ENCODE results near the gene METAP1D. TPM values are rescaled to one million over a fixed set of nuclear protein-coding genes. Genes with fewer than 3 reads are reported as not detected.
A peak's percentile ranks its signal among the peaks of the same experiment; 100 is the strongest.

The METAP1D gene
- polyA plus RNA-seq, 1 of the 3 experiments (the other 2 are of a cell fraction) = 10.3 TPM

- H3K36me3 ChIP-seq (replicated peaks in 1 of 2; ENCODE audit: control insufficient read depth in 1 of 2, insufficient read depth in 2 of 2, low read length in 1 of 2) = no peaks in the 10 kb centered on the region
- H3K4me1 ChIP-seq (ENCODE audit: control insufficient read depth in 1 of 2, insufficient read depth in 2 of 2, low read depth in 1 of 2, low read length in 1 of 2) = peaks cover 0 to 15% of the 10 kb centered on the region in 2 experiments; a peak in 2 of 4 replicates
- TF ChIP-seq TEAD4 (IDR thresholded peaks at IDR 0.05; ENCODE audit: borderline replicate concordance, insufficient read depth) (no peak), GATA2 (CRISPR knock-in tag; IDR thresholded peaks at IDR 0.05) (no peak), ELF1 (IDR thresholded peaks at IDR 0.05) (no peak), FOSL2 (IDR thresholded peaks at IDR 0.05; ENCODE audit: borderline replicate concordance, low read depth) (no peak), JUND (IDR thresholded peaks at IDR 0.05) (no peak), SMC3 (IDR thresholded peaks at IDR 0.05; ENCODE audit: low read depth, low read length) (no peak)
- TF ChIP-seq, protein P1, sequence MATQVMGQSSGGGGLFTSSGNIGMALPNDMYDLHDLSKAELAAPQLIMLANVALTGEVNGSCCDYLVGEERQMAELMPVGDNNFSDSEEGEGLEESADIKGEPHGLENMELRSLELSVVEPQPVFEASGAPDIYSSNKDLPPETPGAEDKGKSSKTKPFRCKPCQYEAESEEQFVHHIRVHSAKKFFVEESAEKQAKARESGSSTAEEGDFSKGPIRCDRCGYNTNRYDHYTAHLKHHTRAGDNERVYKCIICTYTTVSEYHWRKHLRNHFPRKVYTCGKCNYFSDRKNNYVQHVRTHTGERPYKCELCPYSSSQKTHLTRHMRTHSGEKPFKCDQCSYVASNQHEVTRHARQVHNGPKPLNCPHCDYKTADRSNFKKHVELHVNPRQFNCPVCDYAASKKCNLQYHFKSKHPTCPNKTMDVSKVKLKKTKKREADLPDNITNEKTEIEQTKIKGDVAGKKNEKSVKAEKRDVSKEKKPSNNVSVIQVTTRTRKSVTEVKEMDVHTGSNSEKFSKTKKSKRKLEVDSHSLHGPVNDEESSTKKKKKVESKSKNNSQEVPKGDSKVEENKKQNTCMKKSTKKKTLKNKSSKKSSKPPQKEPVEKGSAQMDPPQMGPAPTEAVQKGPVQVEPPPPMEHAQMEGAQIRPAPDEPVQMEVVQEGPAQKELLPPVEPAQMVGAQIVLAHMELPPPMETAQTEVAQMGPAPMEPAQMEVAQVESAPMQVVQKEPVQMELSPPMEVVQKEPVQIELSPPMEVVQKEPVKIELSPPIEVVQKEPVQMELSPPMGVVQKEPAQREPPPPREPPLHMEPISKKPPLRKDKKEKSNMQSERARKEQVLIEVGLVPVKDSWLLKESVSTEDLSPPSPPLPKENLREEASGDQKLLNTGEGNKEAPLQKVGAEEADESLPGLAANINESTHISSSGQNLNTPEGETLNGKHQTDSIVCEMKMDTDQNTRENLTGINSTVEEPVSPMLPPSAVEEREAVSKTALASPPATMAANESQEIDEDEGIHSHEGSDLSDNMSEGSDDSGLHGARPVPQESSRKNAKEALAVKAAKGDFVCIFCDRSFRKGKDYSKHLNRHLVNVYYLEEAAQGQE (IDR thresholded peaks at IDR 0.05; ENCODE audit: low read depth, low read length) = no peak
- H3K9ac ChIP-seq = no peak overlapping the region
- no peaks in the 10 kb centered on the region for H4K20me1 ChIP-seq (ENCODE audit: insufficient read depth)
- H3K4me3 ChIP-seq (ENCODE audit: low read depth in 2 of 2, low read length in 1 of 2) = no peak overlapping the region
- no peaks in the 10 kb centered on the region for H3K79me2 ChIP-seq (ENCODE audit: insufficient read depth)
- POLR2A ChIA-PET = no interaction called here
- WGBS (ENCODE audit: low lambda C conversion rate) = 81% methylated on average over 44 of the region's 51 CpGs
- no peaks in the 10 kb centered on the region for H3K9me3 ChIP-seq
- no peak overlapping the region for H3K27ac ChIP-seq (ENCODE audit: low read depth in 2 of 2, low read length in 1 of 2)
- H3K4me2 ChIP-seq = no peak overlapping the region
- H2AFZ ChIP-seq (ENCODE audit: low read depth) = no peak overlapping the region
- no peaks in the 10 kb centered on the region for H3K27me3 ChIP-seq (ENCODE audit: insufficient read depth)
- peaks cover 7% of the 10 kb centered on the region for H3F3A ChIP-seq (replicated peaks; ENCODE audit: insufficient read depth)
- no peaks in the 10 kb centered on the region for H3K9me2 ChIP-seq
- peak; percentile 21 for DNase-seq
- CTCF ChIA-PET = interaction anchor here (0.8 to 8.7 kb wide), 12 partner anchors 8 to 535 kb away, joined by 3 to 96 read pairs (median 6); no protein-coding TSS in a partner anchor
Measured at GRCh38 chr2:172107690-172108586, 108.2 kb downstream of the METAP1D start.

DNA sequence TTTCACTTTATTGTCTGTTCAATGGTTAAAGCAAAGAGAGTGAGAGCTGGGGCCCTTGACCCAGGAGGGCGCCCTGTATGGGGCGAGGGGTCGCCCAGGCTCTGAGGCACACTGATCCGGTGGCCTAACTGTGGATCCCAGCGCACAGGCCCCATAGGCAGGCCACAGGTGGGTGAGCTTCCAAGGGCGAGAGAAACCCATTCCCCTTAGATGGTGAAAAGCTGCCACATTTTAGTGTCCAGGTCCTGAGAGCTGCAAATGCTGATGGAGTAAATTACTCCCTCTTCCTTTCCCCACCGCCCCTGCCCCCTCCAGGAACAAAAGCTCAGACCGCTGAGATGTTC is 108.8 kb downstream of the METAP1D start:
- ChIA-PET POLR2A (no interaction called here), CTCF (interaction anchor here (1.6 to 8.7 kb wide), 3 partner anchors 297 to 509 kb away, joined by 6 to 96 read pairs (median 59); no protein-coding TSS in a partner anchor)
- Histone ChIP-seq H3K27ac (ENCODE audit: low read depth in 2 of 2, low read length in 1 of 2) (no peak overlapping the region), H2AFZ (ENCODE audit: low read depth) (no peak overlapping the region), H3K36me3 (replicated peaks in 1 of 2; ENCODE audit: control insufficient read depth in 1 of 2, insufficient read depth in 2 of 2, low read length in 1 of 2) (no peaks in the 10 kb centered on the region), H3K27me3 (ENCODE audit: insufficient read depth) (no peaks in the 10 kb centered on the region), H3K9me3 (no peaks in the 10 kb centered on the region), H4K20me1 (ENCODE audit: insufficient read depth) (no peaks in the 10 kb centered on the region), H3K9ac (no peak overlapping the region), H3F3A (replicated peaks; ENCODE audit: insufficient read depth) (peaks cover under 1% of the 10 kb centered on the region), H3K4me2 (no peak overlapping the region), H3K79me2 (ENCODE audit: insufficient read depth) (no peaks in the 10 kb centered on the region), H3K4me1 (ENCODE audit: control insufficient read depth in 1 of 2, insufficient read depth in 2 of 2, low read depth in 1 of 2, low read length in 1 of 2) (peaks cover 0 to 9% of the 10 kb centered on the region in 2 experiments; a peak in 1 of 4 replicates), H3K9me2 (no peaks in the 10 kb centered on the region), H3K4me3 (ENCODE audit: low read depth in 2 of 2, low read length in 1 of 2) (no peak overlapping the region)
- WGBS (ENCODE audit: low lambda C conversion rate) = 96% methylated on average over 2 of the region's 8 CpGs
- DNase-seq = no peak
- no peak for TF ChIP-seq USF1 (IDR thresholded peaks at IDR 0.05; ENCODE audit: borderline replicate concordance, low read depth)

Measured in SK-N-SH (cell line).